HEK293 (cell line): ENCODE results near the gene BCAS3.

Experiments used
- CTCF ChIA-PET: fragments of 350-600 bp; formaldehyde crosslinking; extraction: SDS; loops from one replicate; lab custom pipeline; 2021; ENCODE audit warnings: antibody characterized with exemption; lab: Yijun Ruan, JAX
- POLR2A ChIA-PET: fragments of 300-600 bp; formaldehyde crosslinking; extraction: SDS; loops from one replicate; lab custom pipeline; 2020; ENCODE audit warnings: antibody characterized with exemption, inconsistent platforms; lab: Yijun Ruan, JAX
- H3K27ac ChIP-seq: fragments of 200-500 bp; sonication (Bioruptor generic); 2 replicates; pipeline ENCODE4 v1.5.1; 2014; ENCODE audit warnings: low read depth, low read length, control low read depth, inconsistent platforms; ENCODE audit errors: extremely low read depth
- H3K36me3 ChIP-seq, 2 experiments: fragments of 200-500 bp in 1 of 2; sonication (Bioruptor generic) in 1 of 2; 1 replicate in 1 of 2; 2 replicates in 1 of 2; pipeline ENCODE4 v1.5.1; 2014 to 2017; ENCODE audit warnings: inconsistent platforms in 2 of 2, low read length in 2 of 2; ENCODE audit not compliant: control insufficient read depth in 2 of 2, insufficient read depth in 1 of 2
- H3K4me1 ChIP-seq: fragments of 200-500 bp; sonication (Bioruptor generic); 2 replicates; pipeline ENCODE4 v1.5.1; 2014; ENCODE audit warnings: mild to moderate bottlenecking, low read length, inconsistent platforms; ENCODE audit not compliant: control insufficient read depth, insufficient read depth
- H3K4me3 ChIP-seq: 2 replicates; pipeline ENCODE4 v1.5.1; 2011; ENCODE audit warnings: low read depth, mild to moderate bottlenecking, control low read depth, low read length, moderate library complexity
- H3K9me3 ChIP-seq: fragments of 200-500 bp; sonication (Bioruptor generic); 2 replicates; pipeline ENCODE4 v1.5.1; 2014; ENCODE audit warnings: low read depth, low read length, inconsistent platforms; ENCODE audit not compliant: control insufficient read depth, insufficient read depth
- BCL6B ChIP-seq: fragments of 450-650 bp; formaldehyde crosslinking; IDR thresholded peaks from 2 replicates; pipeline ENCODE4 v1.5.1; 2017; ENCODE audit warnings: missing biosample characterization, missing genetic modification characterization
- GFI1B ChIP-seq: fragments of 450-650 bp; formaldehyde crosslinking; IDR thresholded peaks from 2 replicates; pipeline ENCODE4 v1.5.1; 2016; ENCODE audit warnings: missing biosample characterization, missing genetic modification characterization
- GLIS1 ChIP-seq: fragments of 450-650 bp; formaldehyde crosslinking; IDR thresholded peaks from 2 replicates; pipeline ENCODE4 v1.5.1; 2016; ENCODE audit warnings: missing biosample characterization, missing genetic modification characterization
- PRDM10 ChIP-seq: fragments of 450-650 bp; formaldehyde crosslinking; IDR thresholded peaks from 2 replicates; pipeline ENCODE4 v1.5.1; 2016; ENCODE audit warnings: missing biosample characterization, missing genetic modification characterization
- PRDM6 ChIP-seq: fragments of 450-650 bp; formaldehyde crosslinking; IDR thresholded peaks from 2 replicates; pipeline ENCODE4 v1.5.1; 2017; ENCODE audit warnings: missing biosample characterization, missing genetic modification characterization
- SCRT1 ChIP-seq: fragments of 450-650 bp; formaldehyde crosslinking; IDR thresholded peaks from 2 replicates; pipeline ENCODE4 v1.5.1; 2016; ENCODE audit warnings: missing biosample characterization, missing genetic modification characterization, borderline replicate concordance
- SCRT2 ChIP-seq: fragments of 450-650 bp; formaldehyde crosslinking; IDR thresholded peaks from 2 replicates; pipeline ENCODE4 v1.5.1; 2016; ENCODE audit warnings: missing biosample characterization, missing genetic modification characterization
- YY1 ChIP-seq: fragments of 450-650 bp; formaldehyde crosslinking; IDR thresholded peaks from 2 replicates; pipeline ENCODE4 v1.5.1; 2018; ENCODE audit warnings: missing biosample characterization, missing genetic modification characterization
- ZNF280D ChIP-seq: fragments of 450-650 bp; formaldehyde crosslinking; IDR thresholded peaks from 2 replicates; pipeline ENCODE4 v1.5.1; 2016; ENCODE audit warnings: missing biosample characterization, missing genetic modification characterization
- ZNF335 ChIP-seq: fragments of 450-650 bp; formaldehyde crosslinking; conservative IDR thresholded peaks from 2 replicates; pipeline ENCODE4 v1.5.1; 2016; ENCODE audit warnings: missing biosample characterization, missing genetic modification characterization
- ZNF350 ChIP-seq: fragments of 450-650 bp; formaldehyde crosslinking; IDR thresholded peaks from 2 replicates; pipeline ENCODE4 v1.5.0; 2017; ENCODE audit warnings: missing biosample characterization, mild to moderate bottlenecking, missing genetic modification characterization
- ZNF362 ChIP-seq: fragments of 450-650 bp; formaldehyde crosslinking; IDR thresholded peaks from 2 replicates; pipeline ENCODE4 v1.5.1; 2016; ENCODE audit warnings: missing biosample characterization, missing genetic modification characterization
- ZNF391 ChIP-seq: fragments of 450-650 bp; formaldehyde crosslinking; IDR thresholded peaks from 2 replicates; pipeline ENCODE4 v1.5.1; 2016; ENCODE audit warnings: low read depth, missing biosample characterization, missing genetic modification characterization, borderline replicate concordance
- ZNF571 ChIP-seq: fragments of 450-650 bp; formaldehyde crosslinking; IDR thresholded peaks from 2 replicates; pipeline ENCODE4 v1.5.0; 2017; ENCODE audit warnings: missing biosample characterization, missing genetic modification characterization
- ZNF585B ChIP-seq: fragments of 450-650 bp; formaldehyde crosslinking; IDR thresholded peaks from 2 replicates; pipeline ENCODE4 v1.5.1; 2016; ENCODE audit warnings: missing biosample characterization, missing genetic modification characterization
- ZXDB ChIP-seq: fragments of 450-650 bp; formaldehyde crosslinking; IDR thresholded peaks from 2 replicates; pipeline ENCODE4 v1.5.1; 2016; ENCODE audit warnings: missing biosample characterization, missing genetic modification characterization

Gene BCAS3

GRCh38 chr17:60825351-60825750 lies 147.7 kb downstream of the BCAS3 start (continued):
- TF ChIP-seq YY1 (tag by site-specific recombination), result no peak

GRCh38 chr17:60827943-60828342 lies 150.3 kb downstream of the BCAS3 start:
- ChIA-PET POLR2A (no interaction called here), CTCF (interaction anchor here (1.2 kb wide), 1 partner anchor 20 kb away, joined by 3 read pairs; no protein-coding TSS in a partner anchor)
- Histone ChIP-seq H3K36me3 (no peaks in the 10 kb centered on the region), H3K27ac (no peak overlapping the region), H3K9me3 (no peaks in the 10 kb centered on the region), H3K4me3 (no peak overlapping the region), H3K4me1 (peaks cover 3% of the 10 kb centered on the region; the same call in 1 of the 2 replicates)
- TF ChIP-seq ZNF585B (tag by site-specific recombination) (no peak), GLIS1 (tag by site-specific recombination) (no peak), YY1 (tag by site-specific recombination) (no peak), ZNF335 (tag by site-specific recombination) (no peak), GFI1B (tag by site-specific recombination) (no peak), ZXDB (tag by site-specific recombination) (no peak), ZNF362 (tag by site-specific recombination) (no peak), ZNF391 (tag by site-specific recombination) (no peak), PRDM10 (tag by site-specific recombination) (no peak)

GRCh38 chr17:60832151-60832585 lies 154.5 kb downstream of the BCAS3 start:
- no peak for TF ChIP-seq ZNF280D
- peak; percentile 54; the same call in 1 of the 2 replicates for TF ChIP-seq SCRT2
- peak; percentile 99 for TF ChIP-seq PRDM6 (tag by site-specific recombination)
- TF ChIP-seq SCRT1, result peak; percentile 21; the same call in 1 of the 2 replicates
- TF ChIP-seq ZNF571 (tag by site-specific recombination), result no peak
- TF ChIP-seq BCL6B, result no peak
- no peak for TF ChIP-seq ZNF350 (tag by site-specific recombination)
- TF ChIP-seq, all 188 proteins: peak for 3
- Histone ChIP-seq H3K36me3 (no peaks in the 10 kb centered on the region), H3K4me1 (peaks cover 17% of the 10 kb centered on the region), H3K9me3 (no peaks in the 10 kb centered on the region), H3K4me3 (no peak overlapping the region), H3K27ac (no peak overlapping the region)
- CTCF ChIA-PET, result no interaction called here
- POLR2A ChIA-PET, result no interaction called here
